Osteocyte (in vitro differentiated cells): Measurements from ENCODE around the gene CLPSL1. TPM values are rescaled to one million over a fixed set of nuclear protein-coding genes. Genes with fewer than 3 reads are reported as not detected.
"Not testable (repeated sequence)": the region's sequence is repeated elsewhere in the genome, so short reads cannot be mapped to it uniquely, and the experiment has no call there.

Experiments used
- DNase-seq: peaks from one replicate; pipeline ENCODE4 v3.0.0; 2021; ENCODE audit warnings: mixed read lengths; ENCODE audit not compliant: unreplicated experiment; ENCODE audit errors: extremely low spot score
- H3K27ac Mint-ChIP-seq: one replicate; pipeline ENCODE4 v1.8.0; 2021; ENCODE audit warnings: mild to moderate bottlenecking, mixed read lengths; ENCODE audit not compliant: unreplicated experiment
- H3K27me3 Mint-ChIP-seq: one replicate; pipeline ENCODE4 v1.8.0; 2021; ENCODE audit warnings: mixed read lengths; ENCODE audit not compliant: unreplicated experiment
- H3K36me3 Mint-ChIP-seq: one replicate; pipeline ENCODE4 v1.8.0; 2021; ENCODE audit warnings: mixed read lengths; ENCODE audit not compliant: unreplicated experiment
- H3K4me1 Mint-ChIP-seq: one replicate; pipeline ENCODE4 v1.8.0; 2021; ENCODE audit warnings: mixed read lengths; ENCODE audit not compliant: unreplicated experiment
- H3K4me3 Mint-ChIP-seq: one replicate; pipeline ENCODE4 v1.8.0; 2021; ENCODE audit warnings: mild to moderate bottlenecking, moderate library complexity, mixed read lengths; ENCODE audit not compliant: unreplicated experiment
- H3K9me3 Mint-ChIP-seq: one replicate; pipeline ENCODE4 v1.8.0; 2021; ENCODE audit warnings: mixed read lengths; ENCODE audit not compliant: unreplicated experiment
- CTCF ChIP-seq: fragments of 200-600 bp; sonication (generic); IDR thresholded peaks from 2 replicates; pipeline ENCODE4 v1.5.0; 2021; ENCODE audit warnings: antibody characterized with exemption, mild to moderate bottlenecking, moderate library complexity
- long read RNA-seq: library from polyadenylated mRNA; unstranded; transcript quantifications from one replicate; pipeline ENCODE4 v2.0.0, GENCODE V29; 2021
- total RNA-seq: library from RNA; stranded (reverse); gene quantifications from 2 replicates; pipeline ENCODE4 v1.2.1, GENCODE V29; 2021

CLPSL1 gene
- total RNA-seq, result not detected in 2 replicates
- long read RNA-seq, result 0 reads

GRCh38 chr6:35780719-35781118 is at the start of gene CLPSL1:
TSS of gene CLPSL1 (plus strand) at chr6:35781019. CDS start at chr6:35781111, 92 bp downstream.
- Mint-ChIP-seq H3K27me3 (peaks cover 35% of the 10 kb centered on the region), H3K4me1 (peaks cover 4% of the 10 kb centered on the region), H3K4me3 (no peak within 1 kb of the TSS), H3K9me3 (no peaks in the 10 kb centered on the region), H3K36me3 (no peaks in the 10 kb centered on the region), H3K27ac (no peak within 1 kb of the TSS)
- no peak for TF ChIP-seq CTCF
- DNase-seq, result no peak

GRCh38 chr6:35731414-35731735 is 49.4 kb upstream of the CLPSL1 start:
- Mint-ChIP-seq H3K27ac (peak overlapping the region; percentile 99), H3K4me1 (peaks cover 63% of the 10 kb centered on the region), H3K9me3 (no peaks in the 10 kb centered on the region), H3K27me3 (no peaks in the 10 kb centered on the region), H3K4me3 (peak overlapping the region; percentile 83), H3K36me3 (no peaks in the 10 kb centered on the region)
- DNase-seq, result peak; percentile 93
- no peak for TF ChIP-seq CTCF

GRCh38 chr6:35731736-35732532 is 48.9 kb upstream of the CLPSL1 start:
- H3K27ac Mint-ChIP-seq, result peak overlapping the region; percentile 99
- peak overlapping the region; percentile 83 for H3K4me3 Mint-ChIP-seq
- peak; percentile 96 for DNase-seq
- H3K36me3 Mint-ChIP-seq, result no peaks in the 10 kb centered on the region
- no peaks in the 10 kb centered on the region for H3K9me3 Mint-ChIP-seq
- H3K4me1 Mint-ChIP-seq, result peaks cover 58% of the 10 kb centered on the region
- TF ChIP-seq CTCF, result no peak
- H3K27me3 Mint-ChIP-seq, result no peaks in the 10 kb centered on the region

GRCh38 chr6:35733633-35734032 is 47.2 kb upstream of the CLPSL1 start:
- no peaks in the 10 kb centered on the region for H3K9me3 Mint-ChIP-seq
- no peaks in the 10 kb centered on the region for H3K27me3 Mint-ChIP-seq
- H3K36me3 Mint-ChIP-seq, result no peaks in the 10 kb centered on the region
- H3K4me1 Mint-ChIP-seq, result peaks cover 50% of the 10 kb centered on the region
- peak overlapping the region; percentile 99 for H3K27ac Mint-ChIP-seq
- no peak overlapping the region for H3K4me3 Mint-ChIP-seq
- DNase-seq, result no peak
- TF ChIP-seq CTCF, result no peak

GRCh38 chr6:35734319-35734718 is 46.5 kb upstream of the CLPSL1 start:
- not testable (repeated sequence) for H3K9me3 Mint-ChIP-seq, H3K4me3 Mint-ChIP-seq, H3K36me3 Mint-ChIP-seq, H3K27ac Mint-ChIP-seq, DNase-seq, H3K27me3 Mint-ChIP-seq
- H3K4me1 Mint-ChIP-seq, result peaks cover 45% of the 10 kb centered on the region
